T-helper 2 cell (primary cell): ENCODE results near the gene DNAJB6.
A peak's percentile ranks its signal among the peaks of the same experiment; 100 is the strongest.

ENCODE experiments used
- DNase-seq, 5 experiments: peaks; one replicate each; pipeline versions ENCODE4 v3.0.0 to v3.0.0-alpha.2; 2012 to 2022

DNAJB6 gene

DNA sequence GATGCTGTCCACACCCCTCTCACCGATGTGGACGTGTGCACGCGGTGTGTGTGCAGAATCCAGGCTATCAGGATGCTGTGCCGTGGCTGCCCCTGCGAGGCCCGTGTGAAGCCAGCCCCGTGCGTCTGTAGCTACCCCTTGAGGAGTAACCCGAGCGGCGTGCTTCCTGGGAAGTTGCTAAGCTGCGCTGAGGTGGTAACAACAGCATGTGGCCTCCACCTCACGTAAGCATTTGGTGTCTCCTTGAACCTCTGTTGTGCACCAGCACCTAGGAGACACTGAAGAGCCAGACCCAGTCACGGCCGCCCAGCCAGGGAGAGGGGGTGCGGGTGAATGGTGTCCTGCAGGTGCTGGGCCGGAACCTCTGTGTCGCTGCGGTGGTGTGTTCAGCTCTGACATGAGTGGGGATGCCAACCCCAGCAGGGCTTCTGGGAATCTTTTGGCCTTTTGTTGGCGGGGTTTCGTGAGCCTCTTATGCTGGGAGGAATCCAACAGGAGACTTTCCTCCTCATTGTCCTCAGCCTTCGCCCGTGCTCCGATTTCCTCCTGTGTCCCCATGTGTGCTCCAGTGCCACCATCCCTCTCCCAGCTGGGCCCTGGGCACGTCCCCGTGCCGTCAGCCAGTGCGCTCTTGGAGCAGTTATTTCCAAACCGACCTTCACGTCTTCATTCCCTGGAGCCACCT, 60.4 kb downstream of the DNAJB6 start:
- DNase-seq: no peak

- DNase-seq: peak in 1 of 5 experiments; percentile 46
These were observed 61.2 kb downstream of the DNAJB6 start for GRCh38 chr7:157397731-157398691.

- no peak for DNase-seq
These were observed 62.4 kb downstream of the DNAJB6 start for GRCh38 chr7:157399086-157399687.

GRCh38 chr7:157400171-157400860, 63.5 kb downstream of the DNAJB6 start:
- no peak for DNase-seq

- DNase-seq: no peak
These were observed 65.0 kb downstream of the DNAJB6 start for GRCh38 chr7:157401567-157402387.

- DNase-seq: no peak
These were observed 65.5 kb downstream of the DNAJB6 start for GRCh38 chr7:157402388-157402703.

- no peak for DNase-seq
These were observed 66.2 kb downstream of the DNAJB6 start for GRCh38 chr7:157402911-157403534.

- DNase-seq: no peak
These were observed 67.0 kb downstream of the DNAJB6 start for GRCh38 chr7:157403646-157404401.

GRCh38 chr7:157404845-157405481, 68.2 kb downstream of the DNAJB6 start:
- peak in 2 of 5 experiments; percentile 34 to 53 for DNase-seq

- DNase-seq: no peak
These were observed 68.7 kb downstream of the DNAJB6 start for GRCh38 chr7:157405501-157405900.

DNA sequence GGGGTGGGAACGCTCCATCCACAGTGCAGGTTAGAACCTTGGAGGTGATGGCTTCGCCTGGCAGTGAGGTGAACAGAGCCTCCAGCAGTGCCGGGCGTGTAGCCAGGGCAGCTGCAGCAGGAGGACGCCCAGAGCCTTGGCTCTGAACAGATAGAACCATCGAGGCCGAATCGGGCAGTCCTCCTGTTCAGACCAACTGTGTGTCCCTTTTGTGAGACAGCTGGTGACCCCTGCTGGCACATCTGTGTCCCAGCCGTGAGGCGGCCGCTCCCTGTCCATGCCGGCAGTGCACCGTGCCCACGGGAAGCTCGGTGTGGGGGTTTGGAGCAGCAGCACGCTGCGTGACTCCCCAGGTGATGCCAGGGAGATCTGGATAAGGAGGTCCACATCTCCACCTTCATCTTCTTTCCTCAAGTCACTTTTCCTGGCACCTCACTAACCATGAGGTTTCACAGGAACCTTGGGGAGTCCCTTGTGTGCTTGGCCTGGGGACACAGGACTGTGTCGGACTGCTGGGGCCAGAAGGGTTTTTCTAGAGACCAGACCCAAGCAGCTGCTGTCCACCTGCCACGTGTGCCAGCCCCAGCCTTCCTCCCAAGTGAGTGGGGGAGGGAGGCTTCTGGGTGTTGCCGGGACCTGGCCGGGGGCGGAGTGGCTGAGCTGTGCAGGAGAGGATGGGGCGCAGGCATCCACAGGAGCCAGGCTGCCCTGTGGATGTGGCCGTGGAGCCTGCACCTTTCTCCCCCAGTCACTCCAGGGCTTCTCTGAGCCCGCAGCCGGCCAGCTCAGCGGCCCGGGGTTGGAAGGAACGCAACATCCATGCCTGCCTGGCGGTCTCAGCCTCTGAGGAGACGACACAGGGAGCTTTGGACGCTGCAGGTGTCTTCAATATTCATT, 69.4 kb downstream of the DNAJB6 start:
- DNase-seq: peak in 1 of 5 experiments; percentile 6

- DNase-seq: no peak
These were observed 70.2 kb downstream of the DNAJB6 start for GRCh38 chr7:157406971-157407370.

DNA sequence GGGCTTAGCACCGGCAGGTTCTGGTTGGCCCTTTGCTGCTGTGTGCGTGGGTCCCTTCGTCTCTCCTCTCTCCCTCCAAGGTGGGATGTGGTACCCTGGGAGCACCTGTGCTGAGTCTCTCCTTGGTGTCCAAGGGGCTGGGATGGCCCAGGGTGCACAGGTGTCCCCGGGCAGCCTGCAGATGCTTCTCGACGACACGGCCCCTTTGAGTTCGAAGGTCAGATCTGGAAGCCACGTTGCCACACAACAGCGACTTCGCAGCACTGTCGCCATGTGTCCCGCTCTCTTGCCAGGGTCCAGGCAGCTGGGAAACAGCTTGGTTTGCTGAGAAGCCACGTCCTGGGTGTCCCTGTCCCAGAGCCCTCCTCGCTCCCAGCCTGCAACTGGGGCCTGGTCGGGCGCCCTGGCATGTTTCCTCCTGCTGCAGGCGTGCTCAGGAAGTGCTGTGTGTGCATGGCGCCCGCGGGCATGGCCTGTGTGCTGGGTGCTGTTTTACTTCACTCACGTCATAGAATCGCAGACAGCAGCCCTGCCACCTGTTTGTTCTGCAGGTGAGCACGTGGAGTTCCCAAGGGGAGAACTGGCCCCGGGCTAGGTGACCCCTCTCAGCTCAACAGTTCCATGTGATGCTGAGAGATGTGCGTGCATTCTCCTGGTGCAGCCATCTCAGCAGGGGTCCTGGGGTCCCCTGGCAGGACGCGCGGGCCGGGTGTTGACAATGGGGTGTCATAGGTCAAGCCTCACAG, 70.9 kb downstream of the DNAJB6 start:
- peak in 1 of 5 experiments; percentile 5 for DNase-seq

- no peak for DNase-seq
These were observed 71.7 kb downstream of the DNAJB6 start for GRCh38 chr7:157408258-157409101.

DNA sequence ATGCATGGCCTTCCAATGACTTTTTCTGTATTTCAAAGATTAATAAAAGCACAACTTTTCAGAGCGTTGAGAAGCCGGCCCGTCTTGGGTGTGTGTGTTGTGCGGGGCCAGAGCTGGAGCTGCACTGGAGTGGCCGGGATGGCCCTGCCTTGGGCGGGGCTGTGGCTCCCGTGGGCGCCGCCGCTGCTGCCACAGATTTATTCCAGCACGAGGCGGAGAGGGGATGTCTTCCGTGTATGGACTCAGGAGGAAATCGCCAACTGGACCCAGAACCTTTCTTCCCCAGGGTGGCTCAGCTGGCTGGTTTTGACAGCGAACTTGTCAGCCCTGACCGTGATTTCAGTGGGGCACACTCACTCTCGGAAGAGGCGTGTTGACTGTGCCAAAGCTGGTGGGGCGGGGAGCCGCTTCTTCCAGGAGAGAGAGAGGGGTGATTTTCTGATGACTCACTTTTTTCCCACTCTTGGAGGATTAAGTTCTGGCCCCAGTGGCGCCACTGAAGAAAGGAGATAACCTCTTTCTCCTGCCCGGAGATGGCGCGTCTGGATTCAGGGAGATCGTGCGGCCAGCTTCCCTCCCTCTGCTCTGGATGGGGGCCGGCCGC, 72.4 kb downstream of the DNAJB6 start:
- no peak for DNase-seq

DNA sequence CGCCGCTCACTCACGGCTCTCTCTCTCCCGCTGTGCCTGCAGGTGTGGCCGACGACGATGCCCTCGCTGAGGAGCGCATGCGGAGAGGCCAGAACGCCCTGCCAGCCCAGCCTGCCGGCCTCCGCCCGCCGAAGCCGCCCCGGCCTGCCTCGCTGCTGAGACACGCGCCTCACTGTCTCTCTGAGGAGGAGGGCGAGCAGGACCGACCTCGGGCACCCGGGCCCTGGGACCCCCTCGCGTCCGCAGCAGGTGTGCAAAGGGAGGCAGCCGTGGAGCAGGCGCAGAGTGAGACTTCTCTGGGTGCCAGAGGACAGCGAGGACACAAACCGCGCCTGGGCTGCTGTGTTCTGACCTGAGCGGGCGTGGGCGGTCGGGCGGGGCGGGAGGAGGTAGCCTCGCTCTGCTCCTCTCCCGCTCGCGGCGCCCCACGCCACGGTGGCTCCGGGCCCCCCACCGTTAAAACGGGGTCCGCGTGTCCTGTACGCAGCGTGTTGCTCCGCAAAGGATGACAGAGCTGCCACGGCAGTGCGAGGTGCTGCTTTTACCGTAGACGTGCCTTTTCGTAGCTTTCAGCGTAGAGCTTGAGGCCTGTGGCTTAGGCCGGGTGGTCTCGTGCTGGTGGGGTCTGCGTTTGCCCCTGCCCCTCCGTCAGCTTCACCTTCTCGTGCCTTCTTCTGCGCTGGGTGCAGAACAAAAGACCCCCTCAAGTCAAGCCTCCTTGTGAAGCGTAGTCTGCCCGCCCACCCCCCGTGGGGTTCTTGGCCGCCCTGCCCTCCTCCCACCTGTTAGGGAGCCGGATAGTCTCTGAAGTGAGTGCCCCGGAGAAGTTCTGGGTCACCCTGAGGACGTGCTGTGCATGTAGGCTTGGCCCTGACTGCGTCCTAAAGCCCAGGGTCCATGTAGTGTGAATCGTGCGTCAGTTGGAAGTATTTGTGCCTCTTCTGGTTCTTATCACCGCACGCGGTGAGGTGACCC, 73.2 kb downstream of the DNAJB6 start:
- DNase-seq: peak in 1 of 5 experiments; percentile 11
